Measurements from ENCODE around the gene NEK9.
"Not testable (repeated sequence)": the region's sequence is repeated elsewhere in the genome, so short reads cannot be mapped to it uniquely, and the experiment has no call there.

DNA sequence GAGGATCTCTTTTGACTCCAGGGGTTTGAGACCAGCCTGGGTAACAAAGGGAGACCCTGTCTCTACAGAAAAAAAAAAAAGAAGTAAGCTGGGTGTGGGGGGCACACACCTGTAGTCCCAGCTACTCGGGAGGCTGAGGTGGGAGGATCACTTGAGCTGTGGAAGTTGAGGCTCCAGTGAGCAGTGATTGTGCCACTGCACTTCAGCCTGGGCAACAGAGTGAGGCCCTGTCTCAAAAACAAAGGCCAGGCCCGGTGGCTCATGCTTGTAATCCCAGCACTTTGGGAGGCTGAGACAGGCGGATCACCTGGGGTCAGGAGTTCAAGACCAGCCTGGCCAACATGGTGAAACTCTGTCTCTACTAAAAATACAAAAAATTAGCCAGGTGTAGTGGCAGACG is 59.1 kb downstream of the NEK9 start:
- TF ChIP-seq, protein P1, sequence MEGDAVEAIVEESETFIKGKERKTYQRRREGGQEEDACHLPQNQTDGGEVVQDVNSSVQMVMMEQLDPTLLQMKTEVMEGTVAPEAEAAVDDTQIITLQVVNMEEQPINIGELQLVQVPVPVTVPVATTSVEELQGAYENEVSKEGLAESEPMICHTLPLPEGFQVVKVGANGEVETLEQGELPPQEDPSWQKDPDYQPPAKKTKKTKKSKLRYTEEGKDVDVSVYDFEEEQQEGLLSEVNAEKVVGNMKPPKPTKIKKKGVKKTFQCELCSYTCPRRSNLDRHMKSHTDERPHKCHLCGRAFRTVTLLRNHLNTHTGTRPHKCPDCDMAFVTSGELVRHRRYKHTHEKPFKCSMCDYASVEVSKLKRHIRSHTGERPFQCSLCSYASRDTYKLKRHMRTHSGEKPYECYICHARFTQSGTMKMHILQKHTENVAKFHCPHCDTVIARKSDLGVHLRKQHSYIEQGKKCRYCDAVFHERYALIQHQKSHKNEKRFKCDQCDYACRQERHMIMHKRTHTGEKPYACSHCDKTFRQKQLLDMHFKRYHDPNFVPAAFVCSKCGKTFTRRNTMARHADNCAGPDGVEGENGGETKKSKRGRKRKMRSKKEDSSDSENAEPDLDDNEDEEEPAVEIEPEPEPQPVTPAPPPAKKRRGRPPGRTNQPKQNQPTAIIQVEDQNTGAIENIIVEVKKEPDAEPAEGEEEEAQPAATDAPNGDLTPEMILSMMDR (IDR thresholded peaks at IDR 0.05) = not testable (repeated sequence)
- not testable (repeated sequence) for TF ChIP-seq POLR2A (IDR thresholded peaks at IDR 0.05)

Measured in body of pancreas (tissue), 4 donors.